Measurements from ENCODE around the gene XPNPEP1.

- TF ChIP-seq, protein P1, sequence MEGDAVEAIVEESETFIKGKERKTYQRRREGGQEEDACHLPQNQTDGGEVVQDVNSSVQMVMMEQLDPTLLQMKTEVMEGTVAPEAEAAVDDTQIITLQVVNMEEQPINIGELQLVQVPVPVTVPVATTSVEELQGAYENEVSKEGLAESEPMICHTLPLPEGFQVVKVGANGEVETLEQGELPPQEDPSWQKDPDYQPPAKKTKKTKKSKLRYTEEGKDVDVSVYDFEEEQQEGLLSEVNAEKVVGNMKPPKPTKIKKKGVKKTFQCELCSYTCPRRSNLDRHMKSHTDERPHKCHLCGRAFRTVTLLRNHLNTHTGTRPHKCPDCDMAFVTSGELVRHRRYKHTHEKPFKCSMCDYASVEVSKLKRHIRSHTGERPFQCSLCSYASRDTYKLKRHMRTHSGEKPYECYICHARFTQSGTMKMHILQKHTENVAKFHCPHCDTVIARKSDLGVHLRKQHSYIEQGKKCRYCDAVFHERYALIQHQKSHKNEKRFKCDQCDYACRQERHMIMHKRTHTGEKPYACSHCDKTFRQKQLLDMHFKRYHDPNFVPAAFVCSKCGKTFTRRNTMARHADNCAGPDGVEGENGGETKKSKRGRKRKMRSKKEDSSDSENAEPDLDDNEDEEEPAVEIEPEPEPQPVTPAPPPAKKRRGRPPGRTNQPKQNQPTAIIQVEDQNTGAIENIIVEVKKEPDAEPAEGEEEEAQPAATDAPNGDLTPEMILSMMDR (IDR thresholded peaks at IDR 0.05) = no peak
- no peak for TF ChIP-seq POLR2A (IDR thresholded peaks at IDR 0.05)
These were observed 32.2 kb downstream of the XPNPEP1 start for GRCh38 chr10:109891105-109891504.

All from lower leg skin (tissue), 3 donors.